GM12878 (cell line): ENCODE data around the gene ELOA. TPM values are rescaled to one million over a fixed set of nuclear protein-coding genes. Genes with fewer than 3 reads are reported as not detected.

Source experiments
- ATAC-seq: fragments of 200-7000 bp; cut with Tn5 transposase; 3 replicates; pipeline ENCODE4 v1.9.1; 2020; ENCODE audit warnings: mild to moderate bottlenecking, moderate library complexity
- BruUV-seq: library from RNA; stranded (reverse); fragments of 400-500 nt; replicated peaks from 2 replicates; lab custom pipeline; 2021; lab: Mats Ljungman, UMichigan
- CTCF ChIA-PET: fragments of 300-600 bp; sonication (Branson Sonifier 250); formaldehyde crosslinking; extraction: SDS; loops from one replicate; lab custom pipeline; 2021; ENCODE audit warnings: inconsistent platforms; lab: Yijun Ruan, JAX
- POLR2A ChIA-PET: fragments of 350-600 bp; formaldehyde crosslinking; extraction: SDS; loops from one replicate; lab custom pipeline; 2021; ENCODE audit warnings: inconsistent platforms; lab: Charles Lee
- RAD21 ChIA-PET: fragments of 300-600 bp; sonication (Branson Sonifier 250); formaldehyde crosslinking; loops from one replicate; lab custom pipeline; 2023; ENCODE audit warnings: antibody characterized with exemption; ENCODE audit not compliant: unreplicated experiment; lab: Charles Lee
- SMC1A ChIA-PET: fragments of 300-600 bp; sonication (Branson Sonifier 250); formaldehyde crosslinking; loops from one replicate; lab custom pipeline; 2023; ENCODE audit not compliant: unreplicated experiment, uncharacterized antibody; lab: Charles Lee
- DNase-seq: peaks from one replicate; pipeline ENCODE4 v3.0.0-alpha.2; 2011; ENCODE audit warnings: low read depth, low spot score
- FAIRE-seq: peaks from 3 replicates; lab custom pipeline; 2011; peaks lifted over from hg19 to GRCh38; lab: Jason Lieb, UNC
- H2AFZ ChIP-seq: 2 replicates; pipeline ENCODE4 v1.6.0; 2011; ENCODE audit warnings: low read depth, low read length, control low read depth; ENCODE audit not compliant: control insufficient read depth
- H3K27ac ChIP-seq: 2 replicates; pipeline ENCODE4 v1.5.1; 2011; ENCODE audit warnings: control low read depth; ENCODE audit not compliant: control insufficient read depth, insufficient read depth
- H3K27me3 ChIP-seq, 2 experiments: replicated peaks in 1 of 2; 2 replicates each; pipeline versions ENCODE4 v1.6.0 to v1.6.1; 2011; ENCODE audit warnings: low read length in 1 of 2; ENCODE audit not compliant: control insufficient read depth in 2 of 2, insufficient read depth in 2 of 2
- H3K36me3 ChIP-seq, 2 experiments: 2 replicates each; pipeline ENCODE4 v1.5.1; 2011; ENCODE audit warnings: low read length in 1 of 2; ENCODE audit not compliant: control insufficient read depth in 2 of 2, insufficient read depth in 2 of 2
- H3K4me1 ChIP-seq: 2 replicates; pipeline ENCODE4 v1.6.1; 2011; ENCODE audit warnings: mild to moderate bottlenecking, low read length, moderate library complexity, mixed read lengths; ENCODE audit not compliant: control insufficient read depth, insufficient read depth
- H3K4me2 ChIP-seq: 2 replicates; pipeline ENCODE4 v1.6.0; 2011; ENCODE audit warnings: control low read depth; ENCODE audit not compliant: control insufficient read depth, insufficient read depth
- H3K4me3 ChIP-seq: fragments of 200-600 bp; sonication (generic); 2 replicates; pipeline ENCODE4 v1.5.1; 2016
- H3K79me2 ChIP-seq: 2 replicates; pipeline ENCODE4 v1.6.0; 2011; ENCODE audit warnings: low read length; ENCODE audit not compliant: control insufficient read depth, insufficient read depth
- H3K9ac ChIP-seq: 2 replicates; pipeline ENCODE4 v1.8.0; 2011; ENCODE audit warnings: low read length, control low read depth, mixed read lengths; ENCODE audit not compliant: control insufficient read depth, insufficient read depth
- H3K9me3 ChIP-seq: replicated peaks from 3 replicates; pipeline ENCODE4 v1.5.1; 2011; ENCODE audit warnings: mild to moderate bottlenecking, low read length; ENCODE audit not compliant: control insufficient read depth, insufficient read depth
- H4K20me1 ChIP-seq: 2 replicates; pipeline ENCODE4 v1.6.0; 2011; ENCODE audit not compliant: control insufficient read depth, insufficient read depth
- CEBPZ ChIP-seq: fragments of 150-350 bp; IDR thresholded peaks from 2 replicates; pipeline ENCODE4 v1.6.1; 2016; ENCODE audit warnings: low read depth, low read length
- E2F4 ChIP-seq: IDR thresholded peaks from 2 replicates; pipeline ENCODE4 v1.6.1; 2012; ENCODE audit warnings: low read depth, low read length, improper control_type of control experiment
- IKZF2 ChIP-seq, 2 experiments: fragments of 450-650 bp; IDR thresholded peaks; 2 replicates each; pipeline ENCODE4 v1.6.1; 2017; ENCODE audit warnings: mild to moderate bottlenecking in 2 of 2, moderate library complexity in 2 of 2
- NBN ChIP-seq: fragments of 450-650 bp; IDR thresholded peaks from 2 replicates; pipeline ENCODE4 v1.6.1; 2016
- NFIC ChIP-seq: IDR thresholded peaks from 2 replicates; pipeline ENCODE4 v1.6.1; 2012; ENCODE audit warnings: low read depth, mild to moderate bottlenecking, inconsistent platforms, low read length, moderate library complexity
- RUNX3 ChIP-seq: IDR thresholded peaks from 2 replicates; pipeline ENCODE4 v1.6.1; 2012; ENCODE audit warnings: low read length, inconsistent platforms
- USF1 ChIP-seq: IDR thresholded peaks from 2 replicates; pipeline ENCODE4 v1.6.1; 2011; ENCODE audit warnings: borderline replicate concordance, low read depth, mild to moderate bottlenecking, moderate library complexity, mixed read lengths, low read length; ENCODE audit not compliant: insufficient read depth; ENCODE audit errors: extremely low read length
- WGBS: methylation state at CpG from one replicate; pipeline ENCODE4 v1.1.6; 2016; ENCODE audit warnings: low lambda C conversion rate; ENCODE audit not compliant: insufficient replicate concordance, insufficient coverage; ENCODE audit errors: missing lambda C conversion rate; 5-methylcytosine and 5-hydroxymethylcytosine counted together
- in situ Hi-C: fragments of 300-500 bp; cut with MboI; formaldehyde crosslinking; loops from 9 replicates; pipeline ENCODE4 v1.14.3; 2018; ENCODE audit warnings: mixed read lengths
- intact Hi-C: fragments of 100-400 bp; cut with micrococcal nuclease; formaldehyde crosslinking; loops from one replicate; pipeline ENCODE4 v1.14.2; 2022; ENCODE audit not compliant: unreplicated experiment
- polyA plus RNA-seq, 11 experiments: library from polyadenylated mRNA; depleted of rRNA in 4 of 11; unstranded in 6 of 11; stranded (reverse) in 5 of 11; fragments of >200 nt; fragmentation: Nextera tagmentation in 4 of 11; fragmentation: Illumina TruSeq in 1 of 11; extraction: Ambion mirVana in 4 of 11; extraction: Trizol in 1 of 11; gene quantifications; 1 replicate in 1 of 11; 2 replicates in 10 of 11; pipeline versions ENCODE4 v1.2.1 to v1.2.3, GENCODE V29; 2011 to 2016; ENCODE audit warnings: inconsistent platforms in 2 of 11, missing spikeins in 2 of 11, low read depth in 1 of 11
- total RNA-seq, 4 experiments: library from RNA; depleted of rRNA in 3 of 4; stranded (reverse); fragments of >200 nt in 3 of 4; fragmentation: Illumina TruSeq in 1 of 4; extraction: Trizol in 1 of 4; gene quantifications; 2 replicates each; pipeline versions ENCODE4 v1.2.1 to v1.2.3, GENCODE V29; 2013 to 2021

ELOA gene
- total and polyA plus RNA-seq, 10 of the 15 experiments (the other 5 are each of a cell fraction or from before 2014, with no cell fraction given): 20.1 to 63.6 (median 39.8) TPM

GRCh38 chr1:23807453-23807852 lies 64.2 kb downstream of the ELOA start:
- ChIA-PET RAD21 (interaction anchor here (0.6 to 1.5 kb wide), 3 partner anchors 80 to 204 kb away, joined by 3 to 6 read pairs (median 4); no protein-coding TSS in a partner anchor), SMC1A (interaction anchor here (1.0 to 6.9 kb wide), 8 partner anchors 9 to 109 kb away, joined by 3 to 117 read pairs (median 4); no protein-coding TSS in a partner anchor), CTCF (interaction anchor here (0.8 to 7.5 kb wide), 5 partner anchors 32 to 110 kb away, joined by 3 to 109 read pairs (median 63); partner anchors contain the start of gene PITHD1), POLR2A (interaction anchor here (0.6 to 1.2 kb wide), 3 partner anchors 16 to 18 kb away, joined by 3 to 5 read pairs (median 3); partner anchors contain the start of gene HMGCL)
- Histone ChIP-seq H3K27ac (no peak overlapping the region), H3K4me1 (peaks cover 31% of the 10 kb centered on the region), H3K4me2 (no peak overlapping the region), H3K36me3 (peaks cover 0 to 8% of the 10 kb centered on the region in 2 experiments; a peak in 2 of 4 replicates), H2AFZ (no peak overlapping the region), H4K20me1 (no peaks in the 10 kb centered on the region), H3K79me2 (no peaks in the 10 kb centered on the region), H3K27me3 (no peaks in the 10 kb centered on the region), H3K4me3 (no peak overlapping the region), H3K9me3 (no peaks in the 10 kb centered on the region), H3K9ac (no peak overlapping the region)
- no TSS peak for BruUV-seq
- DNase-seq (no peak), FAIRE-seq (no peak), ATAC-seq (no peak)
- in situ Hi-C loops: loop anchor here (5.0 to 10.0 kb wide), 2 partner anchors 57 to 110 kb away; partner anchors contain the start of gene FUCA1
- TF ChIP-seq IKZF2 (IDR thresholded peaks at IDR 0.05): no peak
- no peak for TF ChIP-seq RUNX3
- no peak for TF ChIP-seq NFIC
- TF ChIP-seq NBN: no peak
- TF ChIP-seq USF1: no peak
- no peak for TF ChIP-seq E2F4
- TF ChIP-seq CEBPZ: no peak
- WGBS: 79% methylated on average over 3 of the region's 3 CpGs
- intact Hi-C loops: no loop called here
